GM12878 (cell line): ENCODE measurements around the gene OTOGL. TPM values are rescaled to one million over a fixed set of nuclear protein-coding genes. Genes with fewer than 3 reads are reported as not detected.

Source experiments
- ATAC-seq: fragments of 200-7000 bp; cut with Tn5 transposase; 3 replicates; pipeline ENCODE4 v1.9.1; 2020; ENCODE audit warnings: mild to moderate bottlenecking, moderate library complexity
- BruUV-seq: library from RNA; stranded (reverse); fragments of 400-500 nt; replicated peaks from 2 replicates; lab custom pipeline; 2021; lab: Mats Ljungman, UMichigan
- CTCF ChIA-PET: fragments of 300-600 bp; sonication (Branson Sonifier 250); formaldehyde crosslinking; extraction: SDS; loops from one replicate; lab custom pipeline; 2021; ENCODE audit warnings: inconsistent platforms; lab: Yijun Ruan, JAX
- POLR2A ChIA-PET: fragments of 350-600 bp; formaldehyde crosslinking; extraction: SDS; loops from one replicate; lab custom pipeline; 2021; ENCODE audit warnings: inconsistent platforms; lab: Charles Lee
- RAD21 ChIA-PET: fragments of 300-600 bp; sonication (Branson Sonifier 250); formaldehyde crosslinking; loops from one replicate; lab custom pipeline; 2023; ENCODE audit warnings: antibody characterized with exemption; ENCODE audit not compliant: unreplicated experiment; lab: Charles Lee
- SMC1A ChIA-PET: fragments of 300-600 bp; sonication (Branson Sonifier 250); formaldehyde crosslinking; loops from one replicate; lab custom pipeline; 2023; ENCODE audit not compliant: unreplicated experiment, uncharacterized antibody; lab: Charles Lee
- DNase-seq: peaks from one replicate; pipeline ENCODE4 v3.0.0-alpha.2; 2011; ENCODE audit warnings: low read depth, low spot score
- FAIRE-seq: peaks from 3 replicates; lab custom pipeline; 2011; peaks lifted over from hg19 to GRCh38; lab: Jason Lieb, UNC
- H2AFZ ChIP-seq: 2 replicates; pipeline ENCODE4 v1.6.0; 2011; ENCODE audit warnings: low read depth, low read length, control low read depth; ENCODE audit not compliant: control insufficient read depth
- H3K27ac ChIP-seq: 2 replicates; pipeline ENCODE4 v1.5.1; 2011; ENCODE audit warnings: control low read depth; ENCODE audit not compliant: control insufficient read depth, insufficient read depth
- H3K27me3 ChIP-seq, 2 experiments: replicated peaks in 1 of 2; 2 replicates each; pipeline versions ENCODE4 v1.6.0 to v1.6.1; 2011; ENCODE audit warnings: low read length in 1 of 2; ENCODE audit not compliant: control insufficient read depth in 2 of 2, insufficient read depth in 2 of 2
- H3K36me3 ChIP-seq, 2 experiments: 2 replicates each; pipeline ENCODE4 v1.5.1; 2011; ENCODE audit warnings: low read length in 1 of 2; ENCODE audit not compliant: control insufficient read depth in 2 of 2, insufficient read depth in 2 of 2
- H3K4me1 ChIP-seq: 2 replicates; pipeline ENCODE4 v1.6.1; 2011; ENCODE audit warnings: mild to moderate bottlenecking, low read length, moderate library complexity, mixed read lengths; ENCODE audit not compliant: control insufficient read depth, insufficient read depth
- H3K4me2 ChIP-seq: 2 replicates; pipeline ENCODE4 v1.6.0; 2011; ENCODE audit warnings: control low read depth; ENCODE audit not compliant: control insufficient read depth, insufficient read depth
- H3K4me3 ChIP-seq: fragments of 200-600 bp; sonication (generic); 2 replicates; pipeline ENCODE4 v1.5.1; 2016
- H3K79me2 ChIP-seq: 2 replicates; pipeline ENCODE4 v1.6.0; 2011; ENCODE audit warnings: low read length; ENCODE audit not compliant: control insufficient read depth, insufficient read depth
- H3K9ac ChIP-seq: 2 replicates; pipeline ENCODE4 v1.8.0; 2011; ENCODE audit warnings: low read length, control low read depth, mixed read lengths; ENCODE audit not compliant: control insufficient read depth, insufficient read depth
- H3K9me3 ChIP-seq: replicated peaks from 3 replicates; pipeline ENCODE4 v1.5.1; 2011; ENCODE audit warnings: mild to moderate bottlenecking, low read length; ENCODE audit not compliant: control insufficient read depth, insufficient read depth
- H4K20me1 ChIP-seq: 2 replicates; pipeline ENCODE4 v1.6.0; 2011; ENCODE audit not compliant: control insufficient read depth, insufficient read depth
- ATF7 ChIP-seq: fragments of 450-650 bp; IDR thresholded peaks from 2 replicates; pipeline ENCODE4 v1.6.1; 2016; ENCODE audit warnings: low read depth, mild to moderate bottlenecking
- CBFB ChIP-seq: IDR thresholded peaks from 2 replicates; pipeline ENCODE4 v1.6.1; 2016; ENCODE audit warnings: antibody characterized with exemption, low read depth
- CBX3 ChIP-seq: fragments of 200-600 bp; sonication (generic); IDR thresholded peaks from 2 replicates; pipeline ENCODE4 v1.6.1; 2016; ENCODE audit warnings: low read depth, borderline replicate concordance
- CBX5 ChIP-seq: sonication (generic); IDR thresholded peaks from 2 replicates; pipeline ENCODE4 v1.6.1; 2016; ENCODE audit warnings: low read depth, moderate library complexity, mild to moderate bottlenecking, inconsistent platforms
- CHD2 ChIP-seq: IDR thresholded peaks from 2 replicates; pipeline ENCODE4 v1.6.1; 2011; ENCODE audit warnings: low read depth, low read length, improper control_type of control experiment, borderline replicate concordance
- CREM ChIP-seq: IDR thresholded peaks from 2 replicates; pipeline ENCODE4 v1.6.1; 2014; ENCODE audit warnings: antibody characterized with exemption, low read depth
- EZH2 ChIP-seq: IDR thresholded peaks from 2 replicates; pipeline ENCODE4 v1.6.1; 2012; ENCODE audit warnings: low read depth, mild to moderate bottlenecking, control low read depth, inconsistent platforms, low read length, borderline replicate concordance; ENCODE audit not compliant: control insufficient read depth
- HDGF ChIP-seq: fragments of 450-650 bp; IDR thresholded peaks from 2 replicates; pipeline ENCODE4 v1.6.1; 2016; ENCODE audit warnings: antibody characterized with exemption
- NR2C2 ChIP-seq: IDR thresholded peaks from 2 replicates; pipeline ENCODE4 v1.6.1; 2011; ENCODE audit warnings: borderline replicate concordance, low read depth; ENCODE audit not compliant: control insufficient read depth, insufficient read length
- RBBP5 ChIP-seq: fragments of 200-600 bp; sonication (generic); conservative IDR thresholded peaks from 2 replicates; pipeline ENCODE4 v1.6.1; 2016
- WRNIP1 ChIP-seq: IDR thresholded peaks from 2 replicates; pipeline ENCODE4 v1.6.1; 2011; ENCODE audit warnings: low read depth, low read length, improper control_type of control experiment, borderline replicate concordance
- WGBS: methylation state at CpG from one replicate; pipeline ENCODE4 v1.1.6; 2016; ENCODE audit warnings: low lambda C conversion rate; ENCODE audit not compliant: insufficient replicate concordance, insufficient coverage; ENCODE audit errors: missing lambda C conversion rate; 5-methylcytosine and 5-hydroxymethylcytosine counted together
- in situ Hi-C: fragments of 300-500 bp; cut with MboI; formaldehyde crosslinking; loops from 9 replicates; pipeline ENCODE4 v1.14.3; 2018; ENCODE audit warnings: mixed read lengths
- intact Hi-C: fragments of 100-400 bp; cut with micrococcal nuclease; formaldehyde crosslinking; loops from one replicate; pipeline ENCODE4 v1.14.2; 2022; ENCODE audit not compliant: unreplicated experiment
- polyA plus RNA-seq, 11 experiments: library from polyadenylated mRNA; depleted of rRNA in 4 of 11; unstranded in 6 of 11; stranded (reverse) in 5 of 11; fragments of >200 nt; fragmentation: Nextera tagmentation in 4 of 11; fragmentation: Illumina TruSeq in 1 of 11; extraction: Ambion mirVana in 4 of 11; extraction: Trizol in 1 of 11; gene quantifications; 1 replicate in 1 of 11; 2 replicates in 10 of 11; pipeline versions ENCODE4 v1.2.1 to v1.2.3, GENCODE V29; 2011 to 2016; ENCODE audit warnings: inconsistent platforms in 2 of 11, missing spikeins in 2 of 11, low read depth in 1 of 11
- total RNA-seq, 4 experiments: library from RNA; depleted of rRNA in 3 of 4; stranded (reverse); fragments of >200 nt in 3 of 4; fragmentation: Illumina TruSeq in 1 of 4; extraction: Trizol in 1 of 4; gene quantifications; 2 replicates each; pipeline versions ENCODE4 v1.2.1 to v1.2.3, GENCODE V29; 2013 to 2021
- TF ChIP-seq, protein P1 (sequence below), 3 experiments: IDR thresholded peaks in 2 of 3; conservative IDR thresholded peaks in 1 of 3; 2 replicates each; pipeline ENCODE4 v1.5.1; 2011; ENCODE audit warnings: low read depth in 3 of 3, low read length in 3 of 3, mild to moderate bottlenecking in 3 of 3, control low read depth in 2 of 3, moderate library complexity in 2 of 3, inconsistent platforms in 1 of 3, mixed read lengths in 1 of 3; ENCODE audit not compliant: control insufficient read depth in 2 of 3, insufficient read depth in 1 of 3; ENCODE audit errors: extremely low read depth in 1 of 3
- TF ChIP-seq, protein P2 (sequence below): IDR thresholded peaks from 2 replicates; pipeline ENCODE4 v1.6.1; 2012; ENCODE audit warnings: mild to moderate bottlenecking, low read depth, low read length
- TF ChIP-seq, protein P3 (sequence below): IDR thresholded peaks from 2 replicates; pipeline ENCODE4 v1.6.1; 2012; ENCODE audit warnings: low read length, inconsistent platforms
- TF ChIP-seq, protein P4 (sequence below): fragments of 450-650 bp; IDR thresholded peaks from 2 replicates; pipeline ENCODE4 v1.6.1; 2018; ENCODE audit warnings: mild to moderate bottlenecking, low read depth, moderate library complexity; ENCODE audit not compliant: partially characterized antibody

OTOGL gene
- total and polyA plus RNA-seq, 10 of the 15 experiments (the other 5 are each of a cell fraction or from before 2014, with no cell fraction given) = 0.04 to 3.7 (median 0.27) TPM

DNA sequence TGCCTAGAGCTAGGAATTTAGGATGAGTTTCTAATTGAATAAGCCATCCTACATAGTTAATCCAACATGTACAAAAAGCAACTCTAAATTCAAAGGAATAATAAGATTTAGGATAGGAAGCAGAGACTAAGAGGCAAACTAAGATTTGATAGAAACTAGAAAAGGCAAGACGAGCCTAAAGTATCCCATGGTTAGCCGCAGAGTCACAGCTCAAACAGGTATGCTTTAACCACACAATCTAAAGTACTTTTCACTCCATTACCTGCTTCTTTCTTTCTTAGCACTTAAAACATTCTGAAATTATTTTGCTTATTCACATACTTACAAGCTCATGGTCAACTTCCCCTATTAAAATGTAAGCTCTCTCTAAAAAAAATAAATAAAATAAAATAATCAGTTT, 51.8 kb downstream of the OTOGL start:
- DNase-seq (no peak), ATAC-seq (no peak), FAIRE-seq (no peak)
- no peak overlapping the region for H3K27ac ChIP-seq
- H3K9me3 ChIP-seq = no peaks in the 10 kb centered on the region; the same call in 2 of the 3 replicates
- WGBS = 26% methylated on average over 2 of the region's 2 CpGs
- H3K4me1 ChIP-seq = no peaks in the 10 kb centered on the region
- intact Hi-C loops = no loop called here
- no peak overlapping the region for H3K4me2 ChIP-seq
- ChIA-PET CTCF (interaction anchor here (1.0 to 1.9 kb wide), 3 partner anchors 13 to 52 kb away, joined by 3 to 4 read pairs (median 3); partner anchors contain the start of gene OTOGL), POLR2A (no interaction called here), SMC1A (interaction anchor here (0.5 to 1.0 kb wide), 2 partner anchors 24 to 94 kb away, joined by 3 read pairs; no protein-coding TSS in a partner anchor), RAD21 (no interaction called here)
- no peak overlapping the region for H3K4me3 ChIP-seq
- in situ Hi-C loops = no loop called here
- no peaks in the 10 kb centered on the region for H3K36me3 ChIP-seq
- BruUV-seq = no TSS peak
- no peaks in the 10 kb centered on the region for H3K79me2 ChIP-seq
- no peak overlapping the region for H3K9ac ChIP-seq
- H2AFZ ChIP-seq = no peak overlapping the region
- H3K27me3 ChIP-seq = no peaks in the 10 kb centered on the region
- H4K20me1 ChIP-seq = no peaks in the 10 kb centered on the region
- no peak for TF ChIP-seq CBX3
- TF ChIP-seq EZH2 = no peak
- no peak for TF ChIP-seq CBX5
- TF ChIP-seq CREM = no peak
- no peak for TF ChIP-seq CHD2
- TF ChIP-seq HDGF = no peak
- TF ChIP-seq ATF7 = no peak
- TF ChIP-seq, protein P1, sequence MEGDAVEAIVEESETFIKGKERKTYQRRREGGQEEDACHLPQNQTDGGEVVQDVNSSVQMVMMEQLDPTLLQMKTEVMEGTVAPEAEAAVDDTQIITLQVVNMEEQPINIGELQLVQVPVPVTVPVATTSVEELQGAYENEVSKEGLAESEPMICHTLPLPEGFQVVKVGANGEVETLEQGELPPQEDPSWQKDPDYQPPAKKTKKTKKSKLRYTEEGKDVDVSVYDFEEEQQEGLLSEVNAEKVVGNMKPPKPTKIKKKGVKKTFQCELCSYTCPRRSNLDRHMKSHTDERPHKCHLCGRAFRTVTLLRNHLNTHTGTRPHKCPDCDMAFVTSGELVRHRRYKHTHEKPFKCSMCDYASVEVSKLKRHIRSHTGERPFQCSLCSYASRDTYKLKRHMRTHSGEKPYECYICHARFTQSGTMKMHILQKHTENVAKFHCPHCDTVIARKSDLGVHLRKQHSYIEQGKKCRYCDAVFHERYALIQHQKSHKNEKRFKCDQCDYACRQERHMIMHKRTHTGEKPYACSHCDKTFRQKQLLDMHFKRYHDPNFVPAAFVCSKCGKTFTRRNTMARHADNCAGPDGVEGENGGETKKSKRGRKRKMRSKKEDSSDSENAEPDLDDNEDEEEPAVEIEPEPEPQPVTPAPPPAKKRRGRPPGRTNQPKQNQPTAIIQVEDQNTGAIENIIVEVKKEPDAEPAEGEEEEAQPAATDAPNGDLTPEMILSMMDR (IDR thresholded peaks at IDR 0.05 in 2 of 3, conservative IDR thresholded peaks at IDR 0.05 in 1 of 3; ENCODE audit: control insufficient read depth in 2 of 3, extremely low read depth in 1 of 3, insufficient read depth in 1 of 3, low read depth in 3 of 3, low read length in 3 of 3) = no peak
- no peak for TF ChIP-seq RBBP5
- TF ChIP-seq, protein P2, sequence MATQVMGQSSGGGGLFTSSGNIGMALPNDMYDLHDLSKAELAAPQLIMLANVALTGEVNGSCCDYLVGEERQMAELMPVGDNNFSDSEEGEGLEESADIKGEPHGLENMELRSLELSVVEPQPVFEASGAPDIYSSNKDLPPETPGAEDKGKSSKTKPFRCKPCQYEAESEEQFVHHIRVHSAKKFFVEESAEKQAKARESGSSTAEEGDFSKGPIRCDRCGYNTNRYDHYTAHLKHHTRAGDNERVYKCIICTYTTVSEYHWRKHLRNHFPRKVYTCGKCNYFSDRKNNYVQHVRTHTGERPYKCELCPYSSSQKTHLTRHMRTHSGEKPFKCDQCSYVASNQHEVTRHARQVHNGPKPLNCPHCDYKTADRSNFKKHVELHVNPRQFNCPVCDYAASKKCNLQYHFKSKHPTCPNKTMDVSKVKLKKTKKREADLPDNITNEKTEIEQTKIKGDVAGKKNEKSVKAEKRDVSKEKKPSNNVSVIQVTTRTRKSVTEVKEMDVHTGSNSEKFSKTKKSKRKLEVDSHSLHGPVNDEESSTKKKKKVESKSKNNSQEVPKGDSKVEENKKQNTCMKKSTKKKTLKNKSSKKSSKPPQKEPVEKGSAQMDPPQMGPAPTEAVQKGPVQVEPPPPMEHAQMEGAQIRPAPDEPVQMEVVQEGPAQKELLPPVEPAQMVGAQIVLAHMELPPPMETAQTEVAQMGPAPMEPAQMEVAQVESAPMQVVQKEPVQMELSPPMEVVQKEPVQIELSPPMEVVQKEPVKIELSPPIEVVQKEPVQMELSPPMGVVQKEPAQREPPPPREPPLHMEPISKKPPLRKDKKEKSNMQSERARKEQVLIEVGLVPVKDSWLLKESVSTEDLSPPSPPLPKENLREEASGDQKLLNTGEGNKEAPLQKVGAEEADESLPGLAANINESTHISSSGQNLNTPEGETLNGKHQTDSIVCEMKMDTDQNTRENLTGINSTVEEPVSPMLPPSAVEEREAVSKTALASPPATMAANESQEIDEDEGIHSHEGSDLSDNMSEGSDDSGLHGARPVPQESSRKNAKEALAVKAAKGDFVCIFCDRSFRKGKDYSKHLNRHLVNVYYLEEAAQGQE = no peak
- TF ChIP-seq, protein P3, sequence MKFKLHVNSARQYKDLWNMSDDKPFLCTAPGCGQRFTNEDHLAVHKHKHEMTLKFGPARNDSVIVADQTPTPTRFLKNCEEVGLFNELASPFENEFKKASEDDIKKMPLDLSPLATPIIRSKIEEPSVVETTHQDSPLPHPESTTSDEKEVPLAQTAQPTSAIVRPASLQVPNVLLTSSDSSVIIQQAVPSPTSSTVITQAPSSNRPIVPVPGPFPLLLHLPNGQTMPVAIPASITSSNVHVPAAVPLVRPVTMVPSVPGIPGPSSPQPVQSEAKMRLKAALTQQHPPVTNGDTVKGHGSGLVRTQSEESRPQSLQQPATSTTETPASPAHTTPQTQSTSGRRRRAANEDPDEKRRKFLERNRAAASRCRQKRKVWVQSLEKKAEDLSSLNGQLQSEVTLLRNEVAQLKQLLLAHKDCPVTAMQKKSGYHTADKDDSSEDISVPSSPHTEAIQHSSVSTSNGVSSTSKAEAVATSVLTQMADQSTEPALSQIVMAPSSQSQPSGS = no peak
- TF ChIP-seq WRNIP1 = no peak
- TF ChIP-seq, protein P4, sequence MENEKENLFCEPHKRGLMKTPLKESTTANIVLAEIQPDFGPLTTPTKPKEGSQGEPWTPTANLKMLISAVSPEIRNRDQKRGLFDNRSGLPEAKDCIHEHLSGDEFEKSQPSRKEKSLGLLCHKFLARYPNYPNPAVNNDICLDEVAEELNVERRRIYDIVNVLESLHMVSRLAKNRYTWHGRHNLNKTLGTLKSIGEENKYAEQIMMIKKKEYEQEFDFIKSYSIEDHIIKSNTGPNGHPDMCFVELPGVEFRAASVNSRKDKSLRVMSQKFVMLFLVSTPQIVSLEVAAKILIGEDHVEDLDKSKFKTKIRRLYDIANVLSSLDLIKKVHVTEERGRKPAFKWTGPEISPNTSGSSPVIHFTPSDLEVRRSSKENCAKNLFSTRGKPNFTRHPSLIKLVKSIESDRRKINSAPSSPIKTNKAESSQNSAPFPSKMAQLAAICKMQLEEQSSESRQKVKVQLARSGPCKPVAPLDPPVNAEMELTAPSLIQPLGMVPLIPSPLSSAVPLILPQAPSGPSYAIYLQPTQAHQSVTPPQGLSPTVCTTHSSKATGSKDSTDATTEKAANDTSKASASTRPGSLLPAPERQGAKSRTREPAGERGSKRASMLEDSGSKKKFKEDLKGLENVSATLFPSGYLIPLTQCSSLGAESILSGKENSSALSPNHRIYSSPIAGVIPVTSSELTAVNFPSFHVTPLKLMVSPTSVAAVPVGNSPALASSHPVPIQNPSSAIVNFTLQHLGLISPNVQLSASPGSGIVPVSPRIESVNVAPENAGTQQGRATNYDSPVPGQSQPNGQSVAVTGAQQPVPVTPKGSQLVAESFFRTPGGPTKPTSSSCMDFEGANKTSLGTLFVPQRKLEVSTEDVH = no peak
- no peak for TF ChIP-seq NR2C2
- no peak for TF ChIP-seq CBFB
